ENCODE results near the gene EIPR1. TPM values are rescaled to one million over a fixed set of nuclear protein-coding genes. Genes with fewer than 3 reads are reported as not detected.

Gene EIPR1
- total and polyA plus RNA-seq, 2 of the 4 experiments (the other 2 are of a cell fraction) = 46.5 to 67.4 TPM

DNA sequence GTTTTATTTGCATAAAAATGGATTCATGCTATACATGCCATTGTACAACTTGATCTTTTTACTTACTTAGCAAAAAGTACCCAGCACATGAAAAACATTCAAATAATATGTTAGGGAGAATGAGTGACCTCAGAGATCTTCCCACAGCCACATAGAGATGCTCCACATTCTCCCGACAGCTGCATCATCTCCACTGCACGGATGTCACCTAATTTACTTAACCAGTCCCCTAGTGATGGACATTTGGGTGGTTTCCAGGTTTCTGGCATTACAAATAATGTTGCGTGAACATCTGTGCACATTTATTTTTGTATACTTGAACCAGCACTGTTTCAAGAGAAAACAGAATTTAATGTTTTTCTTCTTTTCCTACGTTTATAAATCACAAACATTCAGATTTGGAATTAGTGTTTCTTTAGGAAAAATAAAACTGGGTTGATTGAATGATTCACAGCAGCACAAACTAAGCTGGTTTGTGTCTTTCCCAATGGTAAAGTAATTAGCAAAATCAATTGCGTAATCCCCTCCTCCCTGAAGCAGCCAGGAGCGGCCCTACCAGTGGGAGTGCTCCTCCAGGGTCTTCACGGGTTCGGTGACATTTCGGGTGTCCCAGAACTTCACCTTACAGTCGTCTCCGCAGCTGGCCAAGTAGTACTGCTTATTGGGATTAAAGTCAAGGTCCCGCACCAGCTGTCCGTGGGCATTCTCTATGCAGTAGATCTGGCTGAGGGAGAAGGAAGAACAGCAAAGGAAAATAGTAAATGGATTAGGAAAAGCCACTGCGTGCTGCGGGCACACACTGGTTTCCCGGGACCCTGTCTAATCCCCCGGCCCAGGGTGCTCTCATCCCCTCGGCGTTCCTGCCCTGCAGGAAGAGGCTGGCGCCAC is 183.9 kb downstream of the EIPR1 start:
- Histone ChIP-seq H3K4me3 (ENCODE audit: insufficient read depth, low read depth, low read length) (no peak overlapping the region), H3K4ac (ENCODE audit: low read depth, low read length) (no peak overlapping the region), H4K20me1 (ENCODE audit: insufficient read depth, low read length) (no peaks in the 10 kb centered on the region), H3K27me3 (ENCODE audit: control insufficient read depth, insufficient read depth, low read length) (no peaks in the 10 kb centered on the region), H3K4me2 (ENCODE audit: low read depth, low read length) (no peak overlapping the region; the same call in 1 of the 2 replicates), H2BK5ac (ENCODE audit: low read depth, low read length, poor library complexity, severe bottlenecking) (no peak overlapping the region), H4K91ac (ENCODE audit: insufficient read depth, low read depth, low read length) (no peak overlapping the region), H3K9me1 (ENCODE audit: insufficient read depth, low read length) (peaks cover 4% of the 10 kb centered on the region), H2AK5ac (ENCODE audit: low read depth, low read length) (no peak overlapping the region), H2BK15ac (ENCODE audit: low read depth, low read length) (no peak overlapping the region), H2AK9ac (replicated peaks; ENCODE audit: low read depth, low read length, poor library complexity) (no peak overlapping the region), H3K79me1 (ENCODE audit: low read depth in 1 of 2, low read length in 2 of 2) (no peaks in the 10 kb centered on the region), H3K9me3 (ENCODE audit: control insufficient read depth, insufficient read depth, low read length) (no peaks in the 10 kb centered on the region), H3K4me1 (ENCODE audit: control insufficient read depth, insufficient read depth, low read length) (peaks cover 6% of the 10 kb centered on the region; the same call in 1 of the 2 replicates), H3K9ac (ENCODE audit: low read depth, low read length) (no peak overlapping the region), H3K36me3 (ENCODE audit: control insufficient read depth, insufficient read depth, low read length) (peaks cover 8% of the 10 kb centered on the region; the same call in 1 of the 2 replicates), H3K18ac (ENCODE audit: low read depth, low read length) (no peak overlapping the region), H3K56ac (ENCODE audit: extremely low read depth, insufficient read depth, low read length) (no peak overlapping the region), H2BK20ac (ENCODE audit: low read depth, low read length) (no peak overlapping the region), H3K27ac (ENCODE audit: insufficient read depth, low read length) (peak overlapping the region; percentile 8; the same call in 1 of the 2 replicates), H4K8ac (ENCODE audit: low read depth in 2 of 2, low read length in 2 of 2) (no peak overlapping the region), H3K14ac (replicated peaks; ENCODE audit: low read depth, low read length) (no peak overlapping the region), H4K5ac (ENCODE audit: low read depth, low read length) (no peak overlapping the region), H3K23ac (ENCODE audit: low read depth, low read length) (no peak overlapping the region), H2AFZ (replicated peaks; ENCODE audit: low read length, poor library complexity) (no peak overlapping the region), H2BK120ac (ENCODE audit: low read depth, low read length) (no peak overlapping the region)
- WGBS, 2 experiments (ENCODE audit: extremely low coverage in 2 of 2, insufficient read length in 1 of 2) = 32% methylated on average over 7 of the region's 20 CpGs; no CpG with 5 or more reads in 1 of the 2 experiments
- ChIA-PET POLR2A (ENCODE audit: unreplicated experiment) (no interaction called here), CTCF (no interaction called here)
- no TSS peak for BruUV-seq (replicated peaks)
- in situ Hi-C loops (cut with MboI; ENCODE audit: low sequenced_read_pairs) = no loop called here
- ATAC-seq (ENCODE audit: low read depth) (peak; percentile 54), DNase-seq (peak; percentile 16)
- TF ChIP-seq CEBPB (IDR thresholded peaks at IDR 0.05; ENCODE audit: low read depth, low read length) = peak; percentile 93
- TF ChIP-seq MAFK (IDR thresholded peaks at IDR 0.05; ENCODE audit: low read depth, low read length) = no peak
- no peak for TF ChIP-seq NFE2L2 (IDR thresholded peaks at IDR 0.05; ENCODE audit: low read depth, low read length)
- intact Hi-C loops (cut with micrococcal nuclease) = no loop called here
- dilution Hi-C loops (cut with HindIII; ENCODE audit: low sequenced_read_pairs, unreplicated experiment) = no loop called here

Measured in IMR-90 (cell line).